GM20431 (cell line): ENCODE measurements around the gene ADGRL2.
"Not testable (repeated sequence)": the region's sequence is repeated elsewhere in the genome, so short reads cannot be mapped to it uniquely, and the experiment has no call there.

ENCODE experiments used
- in situ Hi-C: fragments of 300-500 bp; cut with MseI, MboI; formaldehyde crosslinking; loops from one replicate; pipeline ENCODE4 v1.15.0; 2020; ENCODE audit warnings: low sequenced_read_pairs; ENCODE audit not compliant: unreplicated experiment

The ADGRL2 gene

DNA sequence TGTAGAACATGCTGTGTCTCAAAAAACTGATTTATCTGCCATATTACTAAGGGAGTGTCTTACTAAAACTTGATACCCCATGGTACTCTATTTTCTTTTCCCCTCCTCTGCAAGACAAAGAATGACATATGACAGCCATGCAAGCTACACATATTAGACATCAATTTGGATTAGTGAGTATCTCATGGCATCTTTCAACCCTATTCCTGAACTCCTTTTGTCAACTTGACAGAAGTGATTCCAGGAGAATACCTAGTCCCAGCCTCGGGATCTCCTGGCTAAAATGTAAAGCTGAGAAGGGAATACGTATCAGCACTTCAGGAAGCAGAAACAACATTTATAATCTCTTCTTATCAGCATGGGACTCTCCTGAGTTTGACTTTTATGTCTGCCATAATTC is 43.7 kb downstream of the ADGRL2 start:
- in situ Hi-C loops: no loop called here

DNA sequence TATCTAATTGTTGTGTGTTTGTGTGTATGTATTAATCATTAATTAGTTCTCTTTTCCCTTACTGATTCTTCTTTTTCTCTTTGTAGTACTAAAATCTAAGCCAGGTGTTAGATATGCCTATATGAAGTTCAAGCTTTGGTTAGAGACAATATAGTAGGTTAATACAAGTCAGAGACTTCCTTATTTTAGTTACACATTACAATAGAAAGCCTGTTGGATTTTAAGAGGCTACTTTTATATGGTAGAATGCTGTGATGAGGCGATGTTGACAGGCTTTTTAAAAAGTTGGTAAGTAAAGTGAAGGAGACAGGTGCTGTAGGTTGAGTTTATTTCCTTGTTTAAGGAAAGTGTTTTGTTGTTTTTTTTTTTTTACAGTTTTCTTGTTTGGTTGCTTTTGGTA is 45.9 kb downstream of the ADGRL2 start:
- in situ Hi-C loops: no loop called here

DNA sequence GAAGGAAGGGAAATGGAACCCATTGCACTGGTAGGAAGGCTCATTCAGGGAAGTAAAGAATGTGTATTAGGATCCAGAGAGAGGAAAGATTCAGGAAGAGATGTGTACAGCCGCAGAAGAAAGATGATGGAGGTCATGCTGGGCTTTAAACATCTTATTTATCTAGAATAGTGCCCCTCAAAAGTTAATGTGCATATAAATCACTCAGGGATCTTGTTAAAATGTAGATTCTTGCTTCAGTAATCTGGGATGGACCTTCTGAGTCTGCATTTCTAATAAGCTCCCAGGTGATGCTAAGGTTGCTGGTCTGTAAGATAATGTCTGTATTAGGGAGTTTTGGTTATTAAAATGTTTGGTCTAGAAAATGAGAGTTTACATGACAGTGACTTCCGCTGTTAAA is 46.3 kb downstream of the ADGRL2 start:
- in situ Hi-C loops: no loop called here

DNA sequence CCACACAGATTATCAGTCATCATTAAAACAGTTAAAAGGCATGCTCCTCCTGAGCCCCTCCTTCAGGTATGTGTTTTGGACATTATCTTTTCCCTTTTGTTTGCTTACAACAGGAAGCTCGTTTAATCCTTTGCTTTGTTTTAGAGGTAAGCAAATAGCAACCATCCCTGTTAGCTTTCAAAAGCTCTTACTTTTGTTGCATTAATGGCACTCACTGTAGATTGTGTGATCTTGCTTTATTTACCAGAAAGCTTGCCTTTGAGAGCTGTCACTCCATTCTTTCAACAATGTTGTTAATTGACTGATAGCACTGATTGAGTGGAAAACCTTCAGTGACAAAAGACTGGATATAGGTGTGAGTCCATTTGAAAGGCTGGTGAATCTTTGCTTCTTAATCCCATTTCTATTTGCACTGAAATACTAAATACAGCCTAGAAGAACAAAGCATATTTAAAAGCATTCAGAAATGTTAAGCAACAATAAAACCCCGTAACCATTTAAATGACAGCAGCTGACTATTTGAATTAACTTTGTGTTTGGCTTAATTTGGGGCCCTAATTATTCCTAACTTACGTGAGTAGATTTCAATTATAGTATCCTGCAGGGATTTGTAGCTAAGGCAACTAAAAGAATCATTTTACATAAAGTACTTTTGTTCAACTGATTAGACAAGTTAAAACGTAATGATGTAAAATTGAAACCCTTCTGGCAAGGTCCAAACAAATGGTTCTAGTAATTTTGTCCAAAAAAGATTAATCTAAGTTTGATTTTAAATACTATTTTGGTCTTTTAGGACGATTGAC is 48.3 kb downstream of the ADGRL2 start:
- in situ Hi-C loops: no loop called here

DNA sequence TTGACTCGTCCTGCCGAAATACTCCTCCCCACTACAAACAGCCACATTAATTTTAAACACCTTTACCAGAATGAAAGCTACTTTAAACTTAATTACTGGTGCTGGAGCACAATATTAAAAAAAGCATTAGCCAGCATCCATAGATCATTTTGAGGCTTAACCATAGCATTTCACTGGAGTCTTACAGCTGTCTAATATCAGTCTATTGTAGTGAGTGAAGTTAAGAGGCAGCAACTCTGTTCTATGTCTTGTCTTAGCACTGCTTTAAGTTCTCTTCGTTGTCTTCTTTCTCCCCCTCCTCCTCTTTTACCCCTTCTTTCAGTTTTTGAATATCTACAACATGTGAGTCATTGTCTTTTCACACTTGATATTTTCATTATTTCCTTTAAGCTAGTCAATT is 49.3 kb downstream of the ADGRL2 start:
- in situ Hi-C loops: no loop called here

DNA sequence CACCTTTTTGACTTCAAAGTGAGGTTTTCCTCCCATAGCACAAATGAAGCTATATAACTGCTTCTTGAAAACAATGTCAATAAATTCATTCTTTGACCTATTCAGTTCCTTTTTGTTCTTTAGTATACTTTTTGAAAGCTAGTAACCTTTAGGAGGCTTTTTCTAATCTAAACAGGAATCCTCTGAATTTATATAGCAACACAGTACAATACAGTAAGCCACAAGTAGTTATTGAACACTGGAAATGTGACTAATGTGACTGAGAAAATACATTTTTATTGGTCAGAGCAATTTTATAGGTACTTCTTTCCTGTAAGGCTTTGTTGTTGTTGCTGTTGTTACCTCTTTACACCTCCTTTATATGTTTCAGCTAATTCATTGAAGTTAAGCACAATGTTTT is 49.8 kb downstream of the ADGRL2 start:
- in situ Hi-C loops: no loop called here

DNA sequence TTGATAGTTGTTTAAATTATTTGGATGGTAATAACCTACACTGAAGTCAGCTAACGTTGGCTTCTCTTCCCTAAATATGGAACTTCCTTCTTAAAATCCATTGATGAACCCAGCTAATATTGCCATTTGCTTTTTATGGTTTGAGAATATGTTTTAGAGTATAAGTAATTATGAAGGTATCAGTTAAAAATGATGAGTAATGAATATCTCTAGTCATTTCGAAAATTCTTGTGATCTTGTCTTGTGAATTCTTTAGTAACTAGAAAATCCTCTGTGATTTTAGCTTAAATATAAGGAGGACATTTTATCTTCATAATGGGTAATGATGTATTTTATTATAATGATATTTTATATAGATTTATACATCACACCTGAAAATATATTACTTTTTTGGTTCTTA is 50.5 kb downstream of the ADGRL2 start:
- in situ Hi-C loops: no loop called here

DNA sequence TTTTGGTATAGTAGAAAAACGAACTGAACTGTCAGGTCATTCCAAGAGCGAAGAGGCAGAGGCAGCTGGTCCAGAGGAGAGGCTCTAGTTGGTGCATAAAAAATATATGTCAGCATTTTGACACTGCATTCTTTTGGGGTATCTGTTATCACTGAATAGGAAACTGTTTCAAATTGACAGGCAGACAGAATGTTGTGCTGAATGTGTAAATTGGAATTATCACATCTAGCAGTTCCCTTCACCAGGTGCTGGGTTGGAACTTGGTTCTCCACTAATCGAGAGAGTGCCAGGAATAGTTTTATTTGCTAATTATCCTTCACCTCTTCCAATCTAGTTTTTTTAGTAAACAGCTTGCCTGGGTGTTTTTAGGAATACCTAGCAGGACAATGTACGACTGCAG is 52.2 kb downstream of the ADGRL2 start:
- in situ Hi-C loops: no loop called here

DNA sequence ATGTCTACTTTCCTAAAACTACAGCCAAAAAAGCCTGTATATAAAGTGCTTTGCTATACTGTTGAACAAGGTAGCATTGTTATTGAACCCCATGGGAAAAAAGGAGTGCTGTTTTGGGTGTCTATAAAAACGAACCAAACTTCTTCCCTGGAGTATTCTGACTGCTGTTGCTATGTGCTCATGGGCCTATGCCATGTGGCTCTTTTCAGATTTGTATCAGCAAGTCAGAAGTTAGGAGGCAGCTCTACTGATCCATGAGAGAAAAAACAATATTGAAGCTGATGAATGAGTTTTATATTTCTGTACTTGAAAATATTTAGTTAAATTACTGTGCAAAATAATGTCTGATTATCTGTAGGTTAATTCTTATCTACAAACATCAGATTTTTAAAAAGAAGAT is 66.5 kb downstream of the ADGRL2 start:
- in situ Hi-C loops: no loop called here

DNA sequence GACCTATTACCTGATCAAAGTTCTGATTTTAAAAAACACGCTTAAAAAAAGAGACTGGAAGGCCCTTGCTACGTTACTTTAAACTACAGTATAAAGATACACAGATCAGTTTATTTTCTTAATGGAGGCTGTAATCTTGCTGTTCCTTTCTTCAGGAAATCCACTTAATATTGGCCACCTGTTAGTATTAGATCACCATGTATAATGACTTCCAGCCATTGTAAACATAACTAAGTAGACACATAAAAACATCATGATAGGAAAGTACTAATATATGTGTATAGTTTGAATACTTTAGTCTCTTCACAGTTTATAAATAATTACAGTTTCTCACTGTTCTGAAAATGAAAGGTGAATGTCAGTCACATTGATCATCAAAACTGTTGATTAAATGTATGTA is 68.6 kb downstream of the ADGRL2 start:
- in situ Hi-C loops: no loop called here

DNA sequence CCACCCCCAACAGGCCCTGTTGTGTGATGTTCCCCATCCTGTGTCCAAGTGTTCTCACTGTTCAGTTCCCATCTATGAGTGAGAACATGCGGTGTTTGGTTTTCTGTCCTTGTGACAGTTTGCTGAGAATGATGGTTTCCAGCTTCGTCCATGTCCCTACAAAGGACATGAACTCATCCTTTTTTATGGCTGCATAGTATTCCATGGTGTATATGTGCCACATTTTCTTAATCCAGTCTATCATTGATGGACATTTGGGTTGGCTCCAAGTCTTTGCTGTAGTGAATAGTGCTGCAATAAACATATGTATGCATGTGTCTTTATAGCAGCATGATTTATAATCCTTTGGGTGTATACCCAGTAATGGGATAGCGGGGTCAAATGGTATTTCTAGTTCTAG is 70.4 kb downstream of the ADGRL2 start:
- in situ Hi-C loops: not testable (repeated sequence)

DNA sequence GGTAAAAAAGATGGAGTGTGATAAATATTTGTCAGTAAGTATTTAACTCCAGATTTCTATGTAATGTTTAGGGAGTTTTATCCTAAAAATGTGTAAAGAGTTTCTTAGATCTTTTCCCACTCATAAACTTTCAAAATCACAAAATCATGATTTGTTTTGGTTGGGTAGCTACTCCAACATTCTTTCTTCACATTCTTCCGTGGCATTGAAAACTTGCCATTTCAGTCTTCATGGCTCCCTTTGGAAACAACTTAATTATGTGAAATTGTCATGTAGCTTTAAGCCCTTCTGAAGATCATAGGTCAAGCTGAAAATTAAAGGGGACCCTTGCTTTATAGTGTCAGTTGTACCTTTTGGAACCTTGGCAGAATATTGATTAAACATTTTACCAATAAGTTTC is 73.2 kb downstream of the ADGRL2 start:
- in situ Hi-C loops: no loop called here

DNA sequence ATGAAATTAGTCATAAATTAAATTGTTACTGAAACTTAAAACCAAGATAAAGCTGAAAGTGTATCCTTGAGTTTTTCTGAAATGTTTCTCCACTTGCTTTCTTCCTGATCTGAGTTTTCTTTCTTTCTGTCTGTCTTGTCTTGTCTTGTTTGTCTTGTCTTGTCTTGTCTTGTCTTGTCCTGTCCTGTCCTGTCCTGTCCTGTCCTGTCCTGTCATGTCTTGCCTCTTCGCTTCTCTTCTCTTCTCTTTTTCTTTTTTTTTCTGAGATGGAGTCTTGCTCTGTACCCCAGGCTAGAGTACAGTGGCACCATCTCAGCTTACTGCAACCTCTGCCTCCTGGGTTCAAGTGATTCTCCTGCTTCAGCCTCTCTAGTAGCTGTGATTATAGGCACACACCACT is 73.7 kb downstream of the ADGRL2 start:
- in situ Hi-C loops: no loop called here

DNA sequence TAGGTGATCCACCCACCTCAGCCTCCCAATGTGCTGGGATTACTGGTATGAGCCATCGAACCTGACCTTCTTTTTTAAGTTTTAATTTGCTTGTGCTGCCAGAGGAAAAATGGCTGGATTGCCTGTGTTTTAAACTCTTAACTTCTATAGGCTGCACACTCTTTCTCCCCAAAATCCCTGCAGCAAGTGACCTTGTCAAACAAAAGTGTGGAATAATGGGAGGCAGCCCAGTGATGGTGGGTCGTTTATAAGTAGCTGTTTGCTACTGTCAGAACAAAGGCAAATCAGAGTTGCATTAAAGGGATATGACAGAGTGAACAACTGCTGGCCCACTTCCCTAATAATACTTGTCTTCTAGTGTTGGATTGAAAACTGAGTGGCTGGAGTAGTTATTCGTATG is 74.2 kb downstream of the ADGRL2 start:
- in situ Hi-C loops: no loop called here

DNA sequence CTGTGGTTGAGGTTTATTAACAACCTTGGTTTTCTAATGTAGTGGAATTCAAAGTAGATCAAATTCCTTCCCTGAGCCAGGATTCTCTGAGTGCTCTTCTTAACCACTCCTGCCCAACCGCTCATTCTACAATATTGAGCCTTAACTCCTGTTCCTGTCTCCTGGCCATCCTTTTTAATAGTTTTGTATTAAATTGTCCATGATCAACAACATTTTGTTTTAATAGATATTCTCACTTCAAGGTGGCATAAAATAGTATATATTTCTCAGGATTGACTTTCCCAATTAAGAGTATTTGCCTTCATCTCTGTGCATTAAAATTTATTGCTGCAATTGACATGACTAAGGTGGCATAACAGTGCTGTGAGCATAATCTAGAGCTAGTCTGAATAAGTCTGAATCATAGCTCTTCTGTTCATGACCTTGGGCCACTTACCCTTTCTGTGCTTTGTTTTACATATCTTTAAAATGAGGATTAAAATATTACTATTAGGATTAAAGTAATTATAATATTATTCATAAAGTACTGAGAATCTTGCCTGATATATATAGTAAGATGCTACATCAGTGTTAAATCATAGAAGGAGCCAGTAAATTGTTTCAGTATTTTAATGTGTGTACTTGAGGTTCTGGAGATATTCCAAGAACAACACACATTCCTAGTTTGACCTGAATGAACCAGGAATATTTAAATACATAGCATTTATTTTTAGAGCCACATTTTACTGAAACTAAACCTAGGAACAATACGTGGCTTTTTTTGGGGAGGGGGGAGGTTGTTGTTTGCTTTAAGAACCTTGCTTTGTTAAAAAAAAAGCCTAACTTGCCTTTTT is 76.4 kb downstream of the ADGRL2 start:
- in situ Hi-C loops: no loop called here

DNA sequence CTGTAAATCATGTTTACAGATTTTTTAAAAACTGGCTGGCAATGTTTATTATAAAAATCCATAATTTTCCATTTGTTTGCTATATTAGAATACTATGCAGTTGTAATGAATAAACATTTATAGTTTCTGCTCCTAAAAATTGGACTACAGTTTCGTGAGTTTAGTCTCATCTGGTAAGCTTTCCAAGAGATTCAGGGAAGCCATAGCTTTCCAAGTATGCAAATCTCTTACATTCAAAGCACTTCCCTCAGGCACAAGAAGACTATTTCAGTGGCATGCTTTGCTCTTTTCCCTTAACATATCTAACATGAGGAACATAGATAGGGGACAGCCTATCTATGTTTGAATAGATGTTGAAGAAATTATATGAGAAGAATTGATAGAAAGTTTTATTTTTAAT is 77.2 kb downstream of the ADGRL2 start:
- in situ Hi-C loops: no loop called here

DNA sequence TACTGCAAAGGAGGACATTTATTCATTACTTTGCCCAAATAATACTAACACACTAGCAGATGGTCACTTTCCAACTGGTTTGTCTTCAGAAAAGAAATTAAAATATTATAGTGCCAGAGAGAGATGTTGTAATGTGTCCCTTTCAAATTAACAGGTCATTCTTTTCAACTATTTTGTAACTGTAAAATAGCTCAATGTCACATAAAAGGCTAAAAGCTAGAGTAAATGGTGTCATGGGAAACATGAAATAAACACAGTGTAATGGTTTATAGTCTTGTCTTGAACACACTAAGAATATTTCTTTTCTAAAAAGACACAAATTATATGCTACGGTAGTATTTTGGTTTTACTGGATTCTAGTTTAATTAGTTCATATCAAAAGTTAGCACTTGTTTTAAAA is 77.8 kb downstream of the ADGRL2 start:
- in situ Hi-C loops: no loop called here

DNA sequence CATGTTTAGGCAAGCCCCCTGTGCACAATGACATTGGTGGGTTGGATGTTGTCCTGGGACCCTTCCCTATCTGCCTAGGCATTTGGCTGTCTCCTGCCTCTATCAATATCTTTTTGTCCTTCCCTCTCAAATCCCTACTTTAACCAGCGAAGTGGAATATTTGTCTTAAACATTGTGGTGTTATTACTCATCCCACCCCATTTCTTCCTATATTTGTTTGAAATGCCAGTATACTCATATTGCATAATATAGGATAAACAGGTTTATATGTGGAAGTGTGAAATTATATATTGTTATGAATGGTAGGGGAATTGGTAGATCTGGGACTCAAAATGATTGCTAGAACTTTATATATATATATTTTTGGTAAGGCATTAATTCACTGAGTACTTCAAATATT is 80.0 kb downstream of the ADGRL2 start:
- in situ Hi-C loops: no loop called here

DNA sequence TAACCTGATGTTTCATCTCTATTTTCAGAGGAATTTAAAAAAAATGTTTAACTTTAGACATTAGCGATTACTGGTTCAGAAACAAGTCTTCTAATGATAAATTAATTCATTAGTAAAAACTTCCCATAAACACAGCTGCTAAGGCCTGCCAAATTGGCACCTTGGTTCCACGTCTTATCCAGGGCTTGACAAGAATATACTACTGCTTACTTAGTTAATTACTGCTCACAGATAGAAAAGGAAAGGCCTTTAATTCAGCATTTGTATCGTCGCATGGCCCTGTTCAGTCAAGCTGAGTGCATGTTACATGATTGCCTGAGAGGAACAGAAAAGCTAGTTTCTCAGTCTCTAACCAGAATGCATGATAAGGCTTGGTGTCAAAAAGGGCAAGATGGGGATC is 84.6 kb downstream of the ADGRL2 start:
- in situ Hi-C loops: no loop called here

DNA sequence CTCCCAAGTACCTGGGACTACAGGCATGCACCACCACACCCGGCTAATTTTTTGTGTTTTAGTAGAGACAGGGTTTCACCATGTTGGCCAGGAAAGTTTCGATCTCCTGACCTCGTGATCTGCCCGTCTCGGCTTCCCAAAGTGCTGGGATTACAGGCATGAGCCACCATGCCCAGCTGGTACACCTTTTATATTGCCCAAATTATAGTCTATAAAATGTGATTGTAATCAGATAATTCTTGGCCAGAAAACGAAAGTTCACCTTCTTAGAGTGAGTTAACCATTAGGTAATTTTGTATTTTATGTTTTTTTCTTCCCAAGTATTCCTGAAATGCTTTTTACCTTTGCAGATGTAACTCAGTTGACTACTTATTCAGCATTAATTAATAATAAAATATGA is 85.6 kb downstream of the ADGRL2 start:
- in situ Hi-C loops: not testable (repeated sequence)

DNA sequence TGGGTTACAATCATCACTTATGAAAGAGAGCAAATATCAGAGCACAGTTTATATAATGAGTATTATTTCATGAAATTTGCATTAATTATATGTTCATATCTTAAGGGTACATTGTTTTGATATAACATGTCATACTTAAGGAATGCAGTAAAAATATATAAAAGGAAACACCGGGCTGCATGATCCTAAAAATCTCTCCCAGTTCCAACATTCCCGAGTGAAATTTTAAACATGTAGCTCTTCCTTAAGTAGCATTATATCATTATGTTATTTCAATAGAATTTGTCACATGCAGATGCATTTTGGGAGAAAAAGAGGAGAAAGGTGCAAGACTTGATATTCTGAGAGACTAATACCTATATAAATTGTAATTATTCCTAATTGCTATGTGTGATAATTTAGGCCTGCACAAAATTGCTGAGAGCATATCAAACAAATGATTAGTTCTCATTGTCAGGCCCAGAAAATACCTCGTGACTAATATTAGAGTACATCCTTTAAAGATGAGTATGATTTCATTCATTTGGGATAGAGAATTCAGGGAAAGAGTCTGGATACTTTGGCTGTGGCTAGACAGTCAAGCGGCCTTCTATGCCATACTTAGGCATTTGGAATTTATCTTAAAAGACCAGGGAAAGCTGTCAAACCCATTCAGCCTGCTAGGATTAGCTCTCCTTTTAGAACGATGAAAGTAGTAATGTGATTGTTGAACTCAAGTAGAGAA is 86.8 kb downstream of the ADGRL2 start:
- in situ Hi-C loops: no loop called here
